Right ventricle myocardium superior (tissue), 1 donor: ENCODE measurements around the gene SSC4D. TPM values are rescaled to one million over a fixed set of nuclear protein-coding genes. Genes with fewer than 3 reads are reported as not detected.

Source experiments
- ATAC-seq: fragments of 200-7000 bp; cut with Tn5 transposase; one replicate; pipeline ENCODE4 v1.9.1; 2020; ENCODE audit warnings: mild to moderate bottlenecking; ENCODE audit not compliant: poor library complexity
- DNase-seq: peaks from one replicate; pipeline ENCODE4 v3.0.0-alpha.2; 2020
- intact Hi-C: fragments of 100-400 bp; cut with DNase I; formaldehyde crosslinking; loops from one replicate; pipeline ENCODE4 v1.11.2; 2022
- total RNA-seq: library from RNA; stranded (reverse); fragmentation: NEBNext Ultra II Directional; extraction: Animal tissue kit (Norgen Biotek cat#: 25700); gene quantifications from one replicate; pipeline ENCODE4 v1.2.1, GENCODE V29; 2021
- donor health status: DM: no; HTN: yes; CAD: no; lungs with severe emphysema.

The SSC4D gene
- total RNA-seq, 1 donor from 2014 or later = 0.97 TPM

- intact Hi-C loops = loop anchor here (2.0 kb wide), 1 partner anchor 41 kb away; no protein-coding TSS in a partner anchor
- peak; percentile 98 for DNase-seq
- peak; percentile 94 for ATAC-seq
Observed at GRCh38 chr7:76359111-76359977, 50.2 kb downstream of the SSC4D start.

- intact Hi-C loops = loop anchor here (2.0 kb wide), 1 partner anchor 40 kb away; no protein-coding TSS in a partner anchor
- peak; percentile 94 for DNase-seq
- peak; percentile 94 for ATAC-seq
Observed at GRCh38 chr7:76358481-76359110, 50.9 kb downstream of the SSC4D start, which contains the start of gene YWHAG. Gene YWHAG, minus strand, starts transcription at chr7:76358991. Its CDS starts 183 bp downstream, at chr7:76358808.

GRCh38 chr7:76358011-76358480 lies 51.5 kb downstream of the SSC4D start:
- intact Hi-C loops = loop anchor here (2.0 kb wide), 1 partner anchor 39 kb away; no protein-coding TSS in a partner anchor
- ATAC-seq (peak; percentile 32), DNase-seq (peak; percentile 84)

- ATAC-seq (no peak), DNase-seq (no peak)
- intact Hi-C loops = loop anchor here (2.0 kb wide), 1 partner anchor 39 kb away; no protein-coding TSS in a partner anchor
Observed at GRCh38 chr7:76357475-76358010, 52.0 kb downstream of the SSC4D start.

- no peak for ATAC-seq
- DNase-seq = no peak
- intact Hi-C loops = no loop called here
Observed at GRCh38 chr7:76356823-76357222, 52.7 kb downstream of the SSC4D start.

- intact Hi-C loops = no loop called here
- no peak for ATAC-seq
- no peak for DNase-seq
Observed at GRCh38 chr7:76356115-76356514, 53.4 kb downstream of the SSC4D start.

GRCh38 chr7:76354981-76355730 lies 54.3 kb downstream of the SSC4D start:
- ATAC-seq = no peak
- DNase-seq = no peak
- intact Hi-C loops = no loop called here

- ATAC-seq = no peak
- intact Hi-C loops = no loop called here
- DNase-seq = no peak
Observed at GRCh38 chr7:76354516-76354915, 55.0 kb downstream of the SSC4D start.

GRCh38 chr7:76353744-76354143 lies 55.8 kb downstream of the SSC4D start:
- no peak for DNase-seq
- ATAC-seq = no peak
- intact Hi-C loops = no loop called here

- intact Hi-C loops = no loop called here
- ATAC-seq (peak; percentile 9), DNase-seq (no peak)
Observed at GRCh38 chr7:76352193-76352592, 57.3 kb downstream of the SSC4D start.

- ATAC-seq (no peak), DNase-seq (no peak)
- intact Hi-C loops = no loop called here
Observed at GRCh38 chr7:76351372-76351771, 58.1 kb downstream of the SSC4D start.

GRCh38 chr7:76349313-76349885 lies 60.1 kb downstream of the SSC4D start:
- ATAC-seq (no peak), DNase-seq (no peak)
- intact Hi-C loops = no loop called here

GRCh38 chr7:76347710-76348109 lies 61.8 kb downstream of the SSC4D start:
- intact Hi-C loops = no loop called here
- no peak for ATAC-seq
- no peak for DNase-seq

GRCh38 chr7:76346778-76347177 lies 62.7 kb downstream of the SSC4D start:
- intact Hi-C loops = no loop called here
- ATAC-seq (peak; percentile 13), DNase-seq (no peak)

GRCh38 chr7:76346097-76346496 lies 63.4 kb downstream of the SSC4D start:
- intact Hi-C loops = no loop called here
- ATAC-seq = peak; percentile 43
- no peak for DNase-seq

GRCh38 chr7:76343931-76344321 lies 65.6 kb downstream of the SSC4D start:
- no peak for ATAC-seq
- DNase-seq = no peak
- intact Hi-C loops = no loop called here

GRCh38 chr7:76343294-76343930 lies 66.1 kb downstream of the SSC4D start:
- intact Hi-C loops = no loop called here
- ATAC-seq (no peak), DNase-seq (no peak)

GRCh38 chr7:76342222-76342621 lies 67.3 kb downstream of the SSC4D start:
- ATAC-seq (no peak), DNase-seq (no peak)
- intact Hi-C loops = no loop called here
